Neural cell (in vitro differentiated cells): Measurements from ENCODE around the gene P4HA2. TPM values are rescaled to one million over a fixed set of nuclear protein-coding genes. Genes with fewer than 3 reads are reported as not detected.

Experiments
- H2AFZ ChIP-seq: fragments of 200-600, 300-800 bp; sonication (generic), shearing (Covaris generic); 2 replicates; pipeline ENCODE4 v1.6.0; 2014; ENCODE audit warnings: low read depth, mild to moderate bottlenecking, antibody characterized with exemption, low read length, moderate library complexity
- H3F3A ChIP-seq: fragments of 200-600 bp; shearing (Covaris generic); 2 replicates; pipeline ENCODE4 v1.6.1; 2016; ENCODE audit warnings: mild to moderate bottlenecking, moderate library complexity, mixed read lengths, antibody characterized with exemption, low read length; ENCODE audit not compliant: insufficient read depth, poor library complexity, severe bottlenecking
- H3K27ac ChIP-seq: fragments of 200-600, 300-800 bp; sonication (generic), shearing (Covaris generic); 2 replicates; pipeline ENCODE4 v1.5.1; 2014; ENCODE audit warnings: mild to moderate bottlenecking, low read length, moderate library complexity
- H3K27me3 ChIP-seq: fragments of 300-800, 200-600 bp; sonication (generic), shearing (Covaris generic); 2 replicates; pipeline ENCODE4 v1.6.0; 2014; ENCODE audit warnings: mild to moderate bottlenecking, low read depth, low read length, moderate library complexity; ENCODE audit not compliant: insufficient read depth
- H3K36me3 ChIP-seq: fragments of 300-800, 200-600 bp; sonication (generic), shearing (Covaris generic); 2 replicates; pipeline ENCODE4 v1.5.1; 2014; ENCODE audit warnings: mild to moderate bottlenecking, antibody characterized with exemption, low read length, moderate library complexity; ENCODE audit not compliant: insufficient read depth
- H3K4me2 ChIP-seq: fragments of 300-800, 200-600 bp; sonication (generic), shearing (Covaris generic); 2 replicates; pipeline ENCODE4 v1.6.0; 2014; ENCODE audit warnings: mild to moderate bottlenecking, low read length
- H3K4me3 ChIP-seq: fragments of 300-800, 200-600 bp; sonication (generic), shearing (Covaris generic); 2 replicates; pipeline ENCODE4 v1.5.1; 2014; ENCODE audit warnings: mild to moderate bottlenecking, low read length, moderate library complexity
- H3K79me2 ChIP-seq: fragments of 200-600 bp; shearing (Covaris generic); replicated peaks from 2 replicates; pipeline ENCODE4 v1.6.0; 2014; ENCODE audit warnings: mild to moderate bottlenecking, low read length, moderate library complexity; ENCODE audit not compliant: insufficient read depth
- H3K9ac ChIP-seq: fragments of 300-800, 200-600 bp; sonication (generic), shearing (Covaris generic); 2 replicates; pipeline ENCODE4 v1.6.1; 2016; ENCODE audit warnings: mild to moderate bottlenecking, low read length, mixed read lengths
- H3K9me2 ChIP-seq: fragments of 200-600 bp; shearing (Covaris generic); 2 replicates; pipeline ENCODE4 v1.6.1; 2016; ENCODE audit warnings: mild to moderate bottlenecking, low read length, mixed read lengths; ENCODE audit not compliant: insufficient read depth
- H3K9me3 ChIP-seq: fragments of 200-600, 300-800 bp; sonication (generic), shearing (Covaris generic); 2 replicates; pipeline ENCODE4 v1.6.1; 2016; ENCODE audit warnings: mild to moderate bottlenecking, mixed run types, low read length, moderate library complexity, mixed read lengths
- H4K20me1 ChIP-seq: fragments of 200-600 bp; shearing (Covaris generic); 2 replicates; pipeline ENCODE4 v1.6.1; 2016; ENCODE audit warnings: mild to moderate bottlenecking, mixed run types; ENCODE audit not compliant: insufficient read depth
- EP300 ChIP-seq: fragments of 450-650 bp; conservative IDR thresholded peaks from 2 replicates; pipeline ENCODE4 v1.6.1; 2014; ENCODE audit warnings: antibody characterized with exemption, mild to moderate bottlenecking, moderate library complexity; ENCODE audit not compliant: poor library complexity, severe bottlenecking
- EZH2 ChIP-seq: fragments of 200-600, 300-800 bp; shearing (Covaris generic), sonication (generic); IDR thresholded peaks from 2 replicates; pipeline ENCODE4 v1.6.1; 2014; ENCODE audit warnings: antibody characterized with exemption, low read length, borderline replicate concordance, mild to moderate bottlenecking; ENCODE audit not compliant: insufficient read depth, poor library complexity, severe bottlenecking
- MXI1 ChIP-seq: fragments of 450-650 bp; conservative IDR thresholded peaks from 2 replicates; pipeline ENCODE4 v1.6.1; 2014; ENCODE audit warnings: antibody characterized with exemption, mild to moderate bottlenecking; ENCODE audit not compliant: poor library complexity, severe bottlenecking
- POLR2AphosphoS5 ChIP-seq: IDR thresholded peaks from 2 replicates; pipeline ENCODE4 v1.6.1; 2012
- RAD21 ChIP-seq: fragments of 450-650 bp; conservative IDR thresholded peaks from 2 replicates; pipeline ENCODE4 v1.6.1; 2014; ENCODE audit warnings: antibody characterized with exemption, mild to moderate bottlenecking, moderate library complexity
- REST ChIP-seq: IDR thresholded peaks from 2 replicates; pipeline ENCODE4 v1.6.1; 2012; ENCODE audit warnings: borderline replicate concordance
- SMC3 ChIP-seq: fragments of 450-650 bp; conservative IDR thresholded peaks from 2 replicates; pipeline ENCODE4 v1.6.1; 2014; ENCODE audit warnings: antibody characterized with exemption, mild to moderate bottlenecking, moderate library complexity; ENCODE audit not compliant: poor library complexity
- TAF1 ChIP-seq: IDR thresholded peaks from 2 replicates; pipeline ENCODE4 v1.6.1; 2012; ENCODE audit warnings: low read depth
- polyA plus RNA-seq: library from polyadenylated mRNA; depleted of rRNA; stranded (reverse); fragments of >200 nt; gene quantifications from 2 replicates; pipeline ENCODE4 v1.2.3, GENCODE V29; 2014

P4HA2 gene
- polyA plus RNA-seq, 1 donor from 2014 or later, result 1.4 TPM

GRCh38 chr5:132177691-132178149 is 49.9 kb downstream of the P4HA2 start:
- Histone ChIP-seq H3K9me2 (no peaks in the 10 kb centered on the region), H3K27ac (no peak overlapping the region), H3K4me3 (no peak overlapping the region), H3F3A (no peaks in the 10 kb centered on the region), H3K9ac (no peak overlapping the region), H2AFZ (no peak overlapping the region), H3K9me3 (no peaks in the 10 kb centered on the region), H4K20me1 (no peaks in the 10 kb centered on the region), H3K4me2 (no peak overlapping the region), H3K79me2 (no peaks in the 10 kb centered on the region), H3K27me3 (no peaks in the 10 kb centered on the region), H3K36me3 (no peaks in the 10 kb centered on the region)
- TF ChIP-seq MXI1 (no peak), EP300 (no peak), RAD21 (no peak), SMC3 (no peak), POLR2AphosphoS5 (no peak), EZH2 (no peak), TAF1 (no peak), REST (no peak)

DNA sequence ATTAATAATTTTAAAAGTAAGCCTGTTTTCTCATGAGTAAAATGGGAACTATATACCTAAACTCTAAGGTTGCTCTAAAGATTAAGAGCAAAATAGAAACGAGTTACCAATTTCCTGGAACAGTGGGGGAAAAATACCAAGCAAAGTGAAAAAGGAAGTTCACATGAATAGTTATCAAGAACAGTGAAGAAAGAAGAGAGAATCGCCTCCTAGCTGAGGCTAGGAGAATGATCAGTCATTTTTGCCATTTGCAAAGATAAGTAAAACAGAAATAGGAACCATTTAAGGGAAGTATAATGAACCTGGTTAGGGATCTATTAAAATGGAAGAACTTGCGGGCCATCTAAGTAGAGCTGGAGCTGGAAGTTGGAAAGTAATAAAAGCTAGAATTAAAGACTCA is 50.7 kb downstream of the P4HA2 start:
- Histone ChIP-seq H3K79me2 (no peaks in the 10 kb centered on the region), H3F3A (no peaks in the 10 kb centered on the region), H3K9me3 (no peaks in the 10 kb centered on the region), H3K27ac (no peak overlapping the region), H2AFZ (no peak overlapping the region), H3K4me3 (no peak overlapping the region), H3K9ac (no peak overlapping the region), H3K9me2 (no peaks in the 10 kb centered on the region), H3K27me3 (no peaks in the 10 kb centered on the region), H4K20me1 (no peaks in the 10 kb centered on the region), H3K4me2 (no peak overlapping the region), H3K36me3 (no peaks in the 10 kb centered on the region)
- TF ChIP-seq RAD21 (no peak), POLR2AphosphoS5 (no peak), SMC3 (no peak), EZH2 (no peak), REST (no peak), TAF1 (no peak), MXI1 (no peak)
